T-helper 1 cell treated with Interleukin-12 subunit alpha and Interleukin-12 subunit beta and Interleukin-4 antibody, amounts not matched to agents 30 μg/mL and 1 μg/mL, for 36 hours (primary cell): ENCODE results near the gene EOMES.
A peak's percentile ranks its signal among the peaks of the same experiment; 100 is the strongest.
"Not testable (repeated sequence)": the region's sequence is repeated elsewhere in the genome, so short reads cannot be mapped to it uniquely, and the experiment has no call there.

Source experiments
- H3K27ac Mint-ChIP-seq: one replicate; pipeline ENCODE4 v1.8.0; 2021; ENCODE audit warnings: mild to moderate bottlenecking, mixed read lengths
- H3K27me3 Mint-ChIP-seq: one replicate; pipeline ENCODE4 v1.8.0; 2021; ENCODE audit warnings: low read depth, mixed read lengths
- H3K36me3 Mint-ChIP-seq: one replicate; pipeline ENCODE4 v1.8.0; 2021; ENCODE audit warnings: low read depth, mixed read lengths
- H3K4me1 Mint-ChIP-seq: one replicate; pipeline ENCODE4 v1.8.0; 2021; ENCODE audit warnings: low read depth, mixed read lengths
- H3K4me3 Mint-ChIP-seq: one replicate; pipeline ENCODE4 v1.8.0; 2021; ENCODE audit warnings: mild to moderate bottlenecking, moderate library complexity, mixed read lengths
- H3K9me3 Mint-ChIP-seq: one replicate; pipeline ENCODE4 v1.8.0; 2021; ENCODE audit warnings: mixed read lengths

EOMES gene

DNA sequence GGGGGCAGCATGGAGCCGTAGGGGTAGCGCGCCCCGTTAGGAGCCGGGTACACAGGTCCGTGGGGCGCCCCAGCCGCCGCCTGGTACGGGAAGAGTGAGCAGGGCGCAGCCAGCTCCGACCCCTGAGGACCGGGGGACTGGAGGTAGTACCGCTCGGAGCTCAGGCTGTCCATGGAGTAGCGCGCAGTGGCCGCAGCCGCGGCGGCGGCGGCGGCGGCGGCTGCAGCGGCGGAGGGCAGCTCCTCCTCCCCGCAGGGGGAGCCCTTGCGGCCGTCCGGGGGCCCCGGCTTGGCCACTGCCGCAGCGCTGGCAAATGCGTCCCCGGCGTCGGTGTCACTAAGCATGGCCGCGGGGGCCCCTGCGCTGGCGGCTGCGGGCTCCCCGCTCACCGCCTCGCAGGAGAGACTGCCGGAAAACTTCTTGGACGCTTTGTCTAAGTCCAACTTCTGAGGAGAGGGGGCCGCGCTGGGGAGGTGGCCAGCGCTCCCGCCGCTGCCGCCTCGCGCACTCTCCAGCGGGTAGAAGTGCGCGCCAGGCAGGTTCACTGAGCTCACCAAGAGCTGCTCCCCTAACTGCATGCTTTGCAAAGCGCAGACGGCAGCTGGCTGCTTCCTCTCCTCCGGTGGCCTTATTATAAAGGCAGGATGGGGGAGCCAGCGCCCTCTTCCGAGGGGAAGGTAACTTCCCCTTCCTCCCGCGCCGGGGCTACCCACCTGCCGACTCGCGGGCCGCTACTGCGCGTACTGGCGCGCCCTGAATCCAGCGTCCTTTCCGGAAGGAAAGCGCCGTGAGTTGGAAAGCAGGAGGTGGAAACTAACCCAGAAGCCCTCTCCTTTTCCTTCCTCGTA, at the start of gene EOMES:
EOMES (minus strand) TSS at position 607 of the 848 bp plus-strand sequence; CDS start at position 578, 29 bp downstream.
- Mint-ChIP-seq H3K4me1 (peaks cover 37% of the 10 kb centered on the region), H3K27me3 (peaks cover 86% of the 10 kb centered on the region), H3K4me3 (peak within 1 kb of the TSS; percentile 84), H3K36me3 (peaks cover 22% of the 10 kb centered on the region), H3K9me3 (no peaks in the 10 kb centered on the region), H3K27ac (peak within 1 kb of the TSS; percentile 59)

DNA sequence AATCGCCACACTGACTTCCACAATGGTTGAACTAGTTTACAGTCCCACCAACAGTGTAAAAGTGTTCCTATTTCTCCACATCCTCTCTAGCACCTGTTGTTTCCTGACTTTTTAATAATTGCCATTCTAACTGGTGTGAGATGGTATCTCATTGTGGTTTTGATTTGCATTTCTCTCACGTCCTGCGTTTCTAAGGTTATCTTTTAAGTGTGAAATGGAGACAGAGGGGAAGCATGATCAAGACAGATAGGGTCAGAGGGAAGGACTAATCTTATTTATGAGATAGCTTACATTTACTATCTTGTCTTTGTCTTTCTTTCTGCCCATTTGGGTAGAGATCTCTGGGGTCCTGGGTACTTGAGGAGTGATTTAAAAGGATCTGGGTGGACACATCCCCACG, 48.3 kb upstream of the EOMES start:
- H3K27me3 Mint-ChIP-seq, H3K4me3 Mint-ChIP-seq, H3K9me3 Mint-ChIP-seq, H3K36me3 Mint-ChIP-seq: not testable (repeated sequence)
- Mint-ChIP-seq H3K4me1 (peaks cover 21% of the 10 kb centered on the region), H3K27ac (peak overlapping the region; percentile 16)

DNA sequence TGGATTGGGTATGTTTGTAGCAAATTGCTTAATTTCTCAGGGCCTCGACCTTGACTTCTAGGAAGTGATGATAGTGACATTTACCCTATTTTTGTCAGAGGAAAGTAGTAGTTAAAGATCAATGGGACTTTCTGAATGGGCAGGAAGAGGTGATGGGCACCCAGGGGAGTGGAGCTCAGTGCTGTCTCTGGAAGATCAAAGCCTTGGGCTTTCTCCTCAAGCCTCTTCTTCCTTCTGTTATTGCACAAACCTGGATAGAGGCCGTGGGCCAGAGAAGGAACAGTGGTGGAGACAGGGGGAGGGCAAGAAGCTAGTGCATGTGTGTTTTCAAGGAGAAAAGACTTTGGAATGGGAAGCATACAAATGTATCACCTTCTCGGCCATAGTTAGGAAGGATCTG, 44.9 kb upstream of the EOMES start:
- Mint-ChIP-seq H3K9me3 (no peaks in the 10 kb centered on the region), H3K4me1 (peaks cover 21% of the 10 kb centered on the region), H3K27me3 (peaks cover 3% of the 10 kb centered on the region), H3K27ac (peak overlapping the region; percentile 14), H3K4me3 (no peak overlapping the region), H3K36me3 (peaks cover 3% of the 10 kb centered on the region)

DNA sequence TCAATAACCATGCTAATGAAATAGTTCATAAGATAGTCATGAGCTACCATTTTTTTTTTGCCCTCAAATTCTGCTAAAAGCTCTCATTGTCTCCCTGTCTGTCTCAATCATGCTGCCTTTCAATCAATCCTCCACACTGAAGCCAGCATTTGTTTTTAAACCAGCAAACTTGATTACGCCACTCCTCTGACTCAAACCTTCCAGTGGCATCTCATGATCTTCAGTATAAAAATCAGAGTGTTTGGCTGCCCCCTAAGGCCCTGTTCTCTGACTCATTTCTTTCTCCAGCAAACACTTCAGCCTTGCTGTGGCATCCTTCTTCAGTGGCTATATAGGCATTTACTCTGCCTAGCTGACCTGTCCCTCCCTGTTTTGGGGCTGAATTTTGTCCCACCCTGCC, 36.0 kb upstream of the EOMES start:
- no peaks in the 10 kb centered on the region for H3K27me3 Mint-ChIP-seq
- H3K9me3 Mint-ChIP-seq, result peaks cover 9% of the 10 kb centered on the region
- peaks cover 14% of the 10 kb centered on the region for H3K4me1 Mint-ChIP-seq
- H3K27ac Mint-ChIP-seq, result no peak overlapping the region
- peaks cover 4% of the 10 kb centered on the region for H3K36me3 Mint-ChIP-seq
- no peak overlapping the region for H3K4me3 Mint-ChIP-seq

DNA sequence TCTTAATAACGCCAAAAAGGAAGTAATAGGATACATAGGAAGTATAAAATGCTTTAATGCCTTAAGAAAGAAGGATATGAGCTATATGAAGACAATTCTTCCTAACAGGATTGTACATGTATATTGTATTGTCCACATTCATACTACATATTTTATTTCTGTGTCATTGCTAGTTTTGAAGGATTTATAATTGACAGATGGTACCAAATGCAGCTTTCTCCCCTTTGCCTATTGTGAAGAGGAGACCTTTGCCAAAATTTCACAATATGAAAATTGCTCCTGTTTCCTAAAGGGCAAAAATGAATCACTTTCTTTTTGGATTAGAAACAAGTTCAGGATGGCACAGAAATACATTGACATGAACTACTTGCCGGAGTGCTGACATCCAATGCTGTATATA, 34.8 kb upstream of the EOMES start:
- Mint-ChIP-seq H3K27me3 (no peaks in the 10 kb centered on the region), H3K27ac (no peak overlapping the region), H3K36me3 (peaks cover 7% of the 10 kb centered on the region), H3K9me3 (peaks cover 14% of the 10 kb centered on the region), H3K4me1 (peaks cover 22% of the 10 kb centered on the region), H3K4me3 (no peak overlapping the region)

DNA sequence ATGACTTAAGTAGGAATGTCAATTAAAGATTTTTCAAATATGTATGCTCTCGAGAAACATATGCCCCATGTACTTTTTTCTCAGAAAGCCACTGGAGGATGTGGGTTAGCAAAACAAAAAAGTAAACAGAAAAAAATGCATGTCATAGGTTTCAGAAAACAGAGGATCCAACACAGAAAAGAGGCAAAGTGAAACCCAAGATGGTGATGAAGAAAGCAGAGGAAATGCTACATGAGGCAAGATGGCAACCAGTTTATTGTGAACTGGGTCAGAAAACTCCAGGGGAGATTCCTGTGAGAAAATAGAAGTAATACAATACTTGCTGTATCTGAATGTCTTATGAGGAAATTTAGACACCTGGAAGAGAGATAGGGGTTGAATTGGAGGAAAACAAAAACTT, 30.8 kb upstream of the EOMES start:
- Mint-ChIP-seq H3K36me3 (peaks cover 22% of the 10 kb centered on the region), H3K4me3 (peak overlapping the region; percentile 47)

DNA sequence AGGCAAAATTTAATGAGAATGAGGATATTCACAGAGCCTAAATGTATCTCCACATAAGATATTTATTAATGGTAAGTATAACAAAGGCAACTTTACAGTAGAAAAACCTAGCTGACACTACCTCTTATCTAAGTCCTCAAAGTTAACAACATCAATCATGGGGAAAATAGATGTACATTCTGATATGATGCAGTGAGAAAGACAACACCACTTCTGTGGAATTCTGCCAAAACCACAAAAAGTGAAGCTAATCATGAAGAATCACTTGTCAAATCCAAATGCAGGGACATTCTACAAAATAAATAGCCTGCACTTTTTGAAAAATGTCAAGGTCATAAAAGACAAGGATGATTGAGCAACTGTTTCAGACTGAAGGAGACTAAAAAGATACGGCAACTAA, 27.5 kb upstream of the EOMES start:
- peaks cover 9% of the 10 kb centered on the region for H3K27me3 Mint-ChIP-seq
- no peak overlapping the region for H3K4me3 Mint-ChIP-seq
- peaks cover 26% of the 10 kb centered on the region for H3K36me3 Mint-ChIP-seq
- peaks cover 22% of the 10 kb centered on the region for H3K4me1 Mint-ChIP-seq
- H3K9me3 Mint-ChIP-seq, result peaks cover 35% of the 10 kb centered on the region
- no peak overlapping the region for H3K27ac Mint-ChIP-seq

More for the DNA sequence above, 30.8 kb upstream of the EOMES start:
- Mint-ChIP-seq H3K4me1 (peaks cover 29% of the 10 kb centered on the region), H3K27ac (peak overlapping the region; percentile 98), H3K9me3 (peaks cover 29% of the 10 kb centered on the region), H3K27me3 (peaks cover 2% of the 10 kb centered on the region)

DNA sequence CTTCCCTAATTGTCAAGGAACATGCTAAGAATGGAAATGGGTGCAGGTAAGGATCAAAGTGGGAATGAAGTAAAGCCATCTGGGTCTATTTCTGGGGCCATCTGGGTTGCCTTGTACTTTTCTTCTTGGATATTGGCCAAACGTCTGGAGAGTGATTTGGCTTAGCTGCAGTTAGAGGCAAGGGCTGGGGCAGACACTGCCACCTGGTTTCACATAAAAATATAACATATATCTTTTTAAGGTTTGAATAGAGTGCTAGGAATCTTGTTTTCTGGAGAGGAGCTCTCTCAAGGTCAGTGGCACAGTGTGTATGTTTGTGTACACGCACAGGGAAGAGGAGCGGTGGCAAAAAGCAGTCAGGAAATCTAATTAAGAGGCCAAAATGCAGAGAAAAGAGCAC, 24.7 kb upstream of the EOMES start:
- Mint-ChIP-seq H3K9me3 (peaks cover 31% of the 10 kb centered on the region), H3K27ac (no peak overlapping the region), H3K36me3 (peaks cover 21% of the 10 kb centered on the region), H3K4me3 (no peak overlapping the region), H3K27me3 (peaks cover 11% of the 10 kb centered on the region), H3K4me1 (peaks cover 10% of the 10 kb centered on the region)

DNA sequence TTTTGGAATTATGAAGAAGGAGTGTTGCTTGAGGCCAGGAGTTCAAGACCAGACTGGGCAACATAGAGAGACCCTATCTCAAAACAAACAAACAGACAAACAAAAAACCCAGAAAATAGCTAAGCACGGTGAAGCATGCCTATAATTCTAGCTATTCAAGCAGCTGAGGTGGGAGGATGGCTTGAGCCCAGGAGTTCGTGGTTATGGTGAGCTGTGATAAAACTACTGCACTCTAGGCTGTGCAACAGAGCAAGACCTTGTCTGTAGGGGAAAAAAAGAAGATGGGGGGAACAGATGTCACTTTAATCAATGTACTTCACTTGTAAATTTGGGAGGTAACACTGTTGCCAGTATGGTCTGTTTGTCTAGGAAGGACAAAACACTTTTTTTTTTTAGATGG, 18.7 kb upstream of the EOMES start:
- Mint-ChIP-seq H3K27me3 (peaks cover 8% of the 10 kb centered on the region), H3K4me3 (no peak overlapping the region), H3K27ac (no peak overlapping the region), H3K36me3 (peaks cover 3% of the 10 kb centered on the region), H3K9me3 (peaks cover 9% of the 10 kb centered on the region), H3K4me1 (no peaks in the 10 kb centered on the region)

DNA sequence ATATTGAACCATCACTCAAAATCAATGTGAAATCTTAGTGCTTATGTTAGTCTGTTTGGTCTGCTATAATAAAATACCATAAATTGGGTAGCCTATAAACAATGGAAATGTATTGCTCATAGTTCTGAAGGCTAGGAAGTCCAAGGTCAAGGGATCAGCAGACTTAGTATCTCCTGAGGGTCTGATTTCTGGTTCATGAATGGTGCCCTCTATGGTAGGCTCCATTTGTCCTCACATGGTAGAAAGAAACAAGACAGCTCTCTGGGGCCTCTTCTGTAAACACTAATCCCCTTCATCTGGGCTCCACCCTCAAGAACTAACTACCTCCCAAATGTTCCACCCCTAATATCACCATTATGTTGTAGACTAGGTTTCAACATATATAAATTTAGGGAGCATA, 15.0 kb upstream of the EOMES start:
- Mint-ChIP-seq H3K4me1 (no peaks in the 10 kb centered on the region), H3K9me3 (no peaks in the 10 kb centered on the region), H3K27me3 (peaks cover 24% of the 10 kb centered on the region), H3K27ac (no peak overlapping the region), H3K4me3 (no peak overlapping the region), H3K36me3 (no peaks in the 10 kb centered on the region)

DNA sequence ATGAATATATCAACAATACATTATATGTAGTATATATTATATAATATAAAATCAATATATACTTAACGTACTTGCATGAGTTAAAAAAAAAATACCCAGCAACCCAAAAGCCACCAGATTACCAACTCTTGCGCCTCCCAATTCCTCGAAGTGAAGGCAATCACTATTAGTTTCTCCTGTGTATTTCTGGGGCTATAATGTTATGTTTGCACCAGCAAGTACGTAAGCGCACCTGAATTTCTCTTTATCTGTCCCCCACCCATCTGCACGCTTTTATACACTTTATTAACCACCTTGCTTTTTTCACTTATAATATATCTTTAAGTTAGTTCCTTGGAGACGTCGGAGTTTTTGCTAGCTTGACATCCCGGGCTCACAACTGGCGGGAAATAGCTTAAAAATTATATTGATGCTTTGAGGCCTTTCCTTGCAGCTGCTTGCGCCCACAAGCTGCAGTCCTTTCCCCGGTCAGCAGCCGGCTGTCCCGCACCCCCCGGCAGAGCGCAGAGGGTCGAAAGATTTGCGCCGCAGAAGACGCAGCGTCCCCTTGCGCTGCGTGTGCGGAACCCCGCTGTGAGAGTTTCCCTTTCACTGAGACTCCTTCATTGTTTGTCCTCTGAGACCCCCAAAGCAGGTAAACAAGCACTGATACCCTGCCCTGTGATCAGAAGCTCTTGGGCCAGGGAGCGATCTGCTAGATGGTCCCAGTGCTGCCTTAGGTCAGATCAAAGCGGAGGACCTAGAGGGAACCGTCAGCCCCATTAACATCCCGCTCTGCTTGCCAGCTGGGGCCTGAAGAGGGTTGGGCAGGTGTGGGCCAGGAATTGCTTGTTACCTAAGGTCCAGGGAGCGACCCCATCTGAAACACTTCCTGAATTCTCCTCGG, 8.9 kb upstream of the EOMES start:
- Mint-ChIP-seq H3K36me3 (peaks cover 10% of the 10 kb centered on the region), H3K4me1 (peaks cover 23% of the 10 kb centered on the region), H3K9me3 (no peaks in the 10 kb centered on the region), H3K4me3 (peak overlapping the region; percentile 43), H3K27me3 (peaks cover 81% of the 10 kb centered on the region), H3K27ac (peak overlapping the region; percentile 14)

DNA sequence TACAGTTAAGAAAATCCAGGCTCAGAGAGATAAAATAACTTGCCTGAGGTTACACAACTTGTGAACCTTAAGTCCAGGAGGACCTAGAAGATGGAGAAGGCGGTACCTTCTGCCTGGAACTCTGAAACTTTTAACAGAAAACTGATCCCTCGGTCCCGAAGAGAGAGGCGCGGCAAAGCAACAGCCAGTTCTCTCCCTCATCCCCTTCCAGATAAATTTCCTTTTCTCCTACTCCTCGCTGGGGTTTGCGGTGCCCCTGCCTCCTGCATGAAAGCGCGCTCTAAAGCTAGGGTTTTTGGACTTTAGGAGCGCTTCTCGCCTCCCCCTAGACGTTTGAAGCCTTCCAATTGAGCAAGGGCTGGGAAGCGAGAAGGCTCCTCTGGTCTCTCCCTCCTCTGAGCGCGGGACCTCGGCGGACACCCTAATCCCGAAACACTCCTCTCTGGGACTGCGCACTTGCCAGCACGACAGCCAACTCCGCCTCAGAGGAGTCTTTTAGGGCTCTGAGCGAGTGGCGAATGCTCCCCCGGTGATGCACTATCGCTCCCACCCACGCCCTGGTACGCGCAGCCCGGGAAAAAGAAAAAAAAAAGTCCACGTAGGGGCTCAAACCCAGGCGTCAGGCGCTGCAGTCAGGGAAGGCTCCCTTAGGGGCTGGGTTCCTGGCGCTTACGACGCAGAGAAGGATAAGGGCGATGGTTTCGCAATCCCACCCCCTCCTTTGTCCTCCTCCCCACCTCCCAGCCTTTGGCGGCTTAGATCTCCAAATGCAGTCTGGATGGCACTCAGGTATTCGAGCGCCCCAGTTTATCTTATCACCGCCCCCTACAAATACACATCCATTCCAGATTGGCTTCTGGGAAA, 7.9 kb upstream of the EOMES start:
- Mint-ChIP-seq H3K27ac (peak overlapping the region; percentile 36), H3K27me3 (peaks cover 84% of the 10 kb centered on the region), H3K9me3 (no peaks in the 10 kb centered on the region), H3K4me1 (peaks cover 23% of the 10 kb centered on the region), H3K4me3 (peak overlapping the region; percentile 69), H3K36me3 (peaks cover 10% of the 10 kb centered on the region)

DNA sequence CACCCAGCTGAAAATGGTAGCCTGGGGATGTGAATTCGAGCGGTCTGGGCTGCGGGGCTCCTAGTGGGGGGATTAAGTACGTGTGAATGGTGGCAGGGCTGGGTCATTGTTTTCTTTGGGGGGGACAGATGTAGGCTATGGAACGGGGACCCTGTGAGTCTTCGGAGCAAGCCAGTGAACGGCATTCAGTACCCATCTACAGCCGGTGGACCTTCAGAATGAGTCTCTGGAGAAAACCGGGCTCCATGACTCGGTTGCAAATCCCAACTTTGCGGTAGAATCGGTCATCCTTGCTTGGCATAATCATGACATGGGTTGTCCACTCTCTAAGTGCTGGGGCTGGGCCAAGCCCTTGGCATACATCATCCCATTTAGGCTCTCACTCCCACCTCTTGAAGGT, 7.2 kb upstream of the EOMES start:
- H3K36me3 Mint-ChIP-seq, result peaks cover 10% of the 10 kb centered on the region
- H3K27ac Mint-ChIP-seq, result no peak overlapping the region
- H3K27me3 Mint-ChIP-seq, result peaks cover 86% of the 10 kb centered on the region
- peaks cover 24% of the 10 kb centered on the region for H3K4me1 Mint-ChIP-seq
- no peaks in the 10 kb centered on the region for H3K9me3 Mint-ChIP-seq
- H3K4me3 Mint-ChIP-seq, result peak overlapping the region; percentile 69
